ENCODE data around the gene C14orf39.

- TF ChIP-seq EZH2 (IDR thresholded peaks at IDR 0.05; ENCODE audit: borderline replicate concordance) (no peak), CTCF (IDR thresholded peaks at IDR 0.05; ENCODE audit: poor library complexity) (no peak)
These were observed 23.0 kb upstream of the C14orf39 start, which contains the start of gene SIX6 for GRCh38 chr14:60508707-60509437.
